Measurements from ENCODE around the gene NTM. TPM values are rescaled to one million over a fixed set of nuclear protein-coding genes. Genes with fewer than 3 reads are reported as not detected.

Gene NTM
- total and polyA plus RNA-seq, 9 donors, result 0.16 to 8.5 (median 0.55) TPM; not detected in 3

DNA sequence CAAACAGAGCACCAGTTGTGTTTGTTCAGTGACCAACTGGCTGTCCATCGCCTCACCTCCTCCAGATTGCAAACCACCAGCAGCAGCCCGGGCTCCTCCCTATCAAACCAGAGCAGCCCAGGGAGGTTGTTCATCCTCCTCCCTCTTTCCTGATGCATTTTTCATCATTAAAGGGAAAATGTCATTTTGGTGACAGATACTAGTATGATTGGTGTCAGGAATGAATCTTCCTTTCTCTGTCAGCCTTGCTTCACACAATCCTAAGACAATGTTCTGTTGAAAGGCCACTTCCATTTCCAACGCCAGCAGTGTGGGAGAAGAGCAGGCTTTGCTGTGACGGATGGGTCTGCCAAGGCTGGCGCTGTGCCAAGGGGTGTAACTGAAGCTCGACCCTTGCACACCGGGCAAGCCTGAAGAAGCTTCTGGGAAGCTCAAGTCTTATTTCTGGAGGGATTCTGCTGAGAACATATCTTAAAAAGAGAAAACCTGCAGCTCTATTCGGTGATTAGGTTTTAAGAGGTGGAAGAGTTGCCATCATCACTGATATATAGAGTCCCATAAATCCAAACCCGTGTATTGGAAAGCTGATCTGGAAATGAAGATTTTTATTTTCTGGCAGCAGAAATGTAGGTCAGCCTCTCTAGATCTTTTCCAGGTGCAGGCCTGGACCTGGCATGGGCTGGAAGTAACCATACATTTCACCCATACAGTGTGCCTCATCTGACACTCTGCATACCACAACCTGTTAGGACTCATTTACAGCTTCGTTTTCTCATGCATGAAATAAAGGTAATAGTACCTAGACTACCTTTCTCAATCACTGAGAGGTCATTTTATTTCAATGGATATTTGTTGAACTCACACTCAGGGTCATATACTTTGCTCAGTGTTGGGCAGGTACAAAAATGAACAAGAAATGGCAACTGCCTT is 524.5 kb downstream of the NTM start:
- WGBS, 3 donors, result 49 to 51% (median 49%) methylated on average over 10 of the region's 10 CpGs
- TF ChIP-seq EP300 (IDR thresholded peaks at IDR 0.05), result no peak
- TF ChIP-seq POLR2A (IDR thresholded peaks at IDR 0.05), result no peak
- TF ChIP-seq, protein P1, sequence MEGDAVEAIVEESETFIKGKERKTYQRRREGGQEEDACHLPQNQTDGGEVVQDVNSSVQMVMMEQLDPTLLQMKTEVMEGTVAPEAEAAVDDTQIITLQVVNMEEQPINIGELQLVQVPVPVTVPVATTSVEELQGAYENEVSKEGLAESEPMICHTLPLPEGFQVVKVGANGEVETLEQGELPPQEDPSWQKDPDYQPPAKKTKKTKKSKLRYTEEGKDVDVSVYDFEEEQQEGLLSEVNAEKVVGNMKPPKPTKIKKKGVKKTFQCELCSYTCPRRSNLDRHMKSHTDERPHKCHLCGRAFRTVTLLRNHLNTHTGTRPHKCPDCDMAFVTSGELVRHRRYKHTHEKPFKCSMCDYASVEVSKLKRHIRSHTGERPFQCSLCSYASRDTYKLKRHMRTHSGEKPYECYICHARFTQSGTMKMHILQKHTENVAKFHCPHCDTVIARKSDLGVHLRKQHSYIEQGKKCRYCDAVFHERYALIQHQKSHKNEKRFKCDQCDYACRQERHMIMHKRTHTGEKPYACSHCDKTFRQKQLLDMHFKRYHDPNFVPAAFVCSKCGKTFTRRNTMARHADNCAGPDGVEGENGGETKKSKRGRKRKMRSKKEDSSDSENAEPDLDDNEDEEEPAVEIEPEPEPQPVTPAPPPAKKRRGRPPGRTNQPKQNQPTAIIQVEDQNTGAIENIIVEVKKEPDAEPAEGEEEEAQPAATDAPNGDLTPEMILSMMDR (IDR thresholded peaks at IDR 0.05), result no peak
- no peak for DNase-seq
- Histone ChIP-seq H3K9me3 (no peaks in the 10 kb centered on the region), H3K36me3 (no peaks in the 10 kb centered on the region), H3K4me3 (no peak overlapping the region), H3K27ac (no peak overlapping the region), H3K27me3 (no peaks in the 10 kb centered on the region), H3K4me1 (ENCODE audit: insufficient read depth) (no peaks in the 10 kb centered on the region)
- intact Hi-C loops (cut with DNase I), result no loop called here

DNA sequence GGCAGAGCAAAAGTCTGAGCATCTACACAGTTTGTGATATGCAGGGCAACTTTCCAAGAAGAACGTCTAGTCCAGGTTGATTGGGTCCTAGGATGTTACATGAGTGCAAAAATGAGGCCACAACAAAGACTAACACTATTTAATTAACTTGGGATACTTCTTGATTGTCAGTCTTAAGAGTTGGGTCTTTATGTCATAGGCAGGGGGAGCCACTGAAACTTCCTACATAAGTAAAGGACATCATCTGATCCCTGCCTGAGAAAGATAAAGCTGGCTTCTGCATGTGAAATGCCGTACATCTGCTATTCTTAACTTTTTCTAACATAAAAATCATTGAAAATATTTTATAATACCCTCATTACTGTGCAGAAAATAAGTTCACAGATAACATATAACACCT is 525.5 kb downstream of the NTM start:
- Histone ChIP-seq H3K27me3 (no peaks in the 10 kb centered on the region), H3K4me1 (ENCODE audit: insufficient read depth) (no peaks in the 10 kb centered on the region), H3K4me3 (no peak overlapping the region), H3K36me3 (no peaks in the 10 kb centered on the region), H3K9me3 (no peaks in the 10 kb centered on the region), H3K27ac (no peak overlapping the region)
- TF ChIP-seq, protein P1 (IDR thresholded peaks at IDR 0.05), result no peak
- no peak for TF ChIP-seq POLR2A (IDR thresholded peaks at IDR 0.05)
- no peak for TF ChIP-seq EP300 (IDR thresholded peaks at IDR 0.05)
- DNase-seq, result no peak
- 35 to 47% (median 36%) methylated on average over 2 of the region's 2 CpGs for WGBS, 3 donors
- intact Hi-C loops (cut with DNase I), result no loop called here

DNA sequence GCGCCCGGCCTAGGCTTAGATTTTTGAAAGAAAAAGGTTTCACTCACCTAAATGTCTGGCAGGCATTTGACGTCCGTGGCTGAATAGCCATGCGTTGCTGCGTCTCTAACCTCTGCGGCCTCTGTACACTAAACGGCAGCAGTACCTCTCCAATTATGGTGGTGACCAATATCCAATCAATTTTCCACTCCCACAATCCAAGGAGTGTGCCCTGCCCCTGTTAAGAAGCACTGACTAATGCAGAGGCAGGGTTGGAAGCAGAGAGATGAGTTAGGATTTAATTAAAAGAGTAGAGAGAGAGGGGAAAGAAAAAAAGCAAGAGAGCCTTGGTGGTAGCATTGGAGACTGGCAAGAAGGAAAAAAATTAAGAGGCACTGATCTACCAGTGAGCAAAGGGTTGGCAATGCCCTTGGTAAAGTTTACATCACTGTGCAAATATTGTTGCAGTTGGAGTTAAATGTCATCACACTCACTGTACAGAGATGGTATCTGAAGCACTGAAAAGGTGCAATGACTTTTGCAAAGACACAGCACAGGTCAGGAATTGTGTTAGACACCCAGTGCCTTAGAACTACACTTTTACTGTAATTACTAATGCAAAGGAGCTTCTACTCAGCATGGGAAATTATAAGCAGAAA is 526.7 kb downstream of the NTM start:
- intact Hi-C loops (cut with DNase I), result no loop called here
- Histone ChIP-seq H3K4me1 (ENCODE audit: insufficient read depth) (no peaks in the 10 kb centered on the region), H3K27me3 (no peaks in the 10 kb centered on the region), H3K27ac (no peak overlapping the region), H3K4me3 (no peak overlapping the region), H3K36me3 (no peaks in the 10 kb centered on the region), H3K9me3 (no peaks in the 10 kb centered on the region)
- WGBS, 3 donors, result 84 to 92% (median 88%) methylated on average over 8 of the region's 8 CpGs
- TF ChIP-seq, protein P1 (IDR thresholded peaks at IDR 0.05), result no peak
- no peak for TF ChIP-seq POLR2A (IDR thresholded peaks at IDR 0.05)
- no peak for TF ChIP-seq EP300 (IDR thresholded peaks at IDR 0.05)
- no peak for DNase-seq

DNA sequence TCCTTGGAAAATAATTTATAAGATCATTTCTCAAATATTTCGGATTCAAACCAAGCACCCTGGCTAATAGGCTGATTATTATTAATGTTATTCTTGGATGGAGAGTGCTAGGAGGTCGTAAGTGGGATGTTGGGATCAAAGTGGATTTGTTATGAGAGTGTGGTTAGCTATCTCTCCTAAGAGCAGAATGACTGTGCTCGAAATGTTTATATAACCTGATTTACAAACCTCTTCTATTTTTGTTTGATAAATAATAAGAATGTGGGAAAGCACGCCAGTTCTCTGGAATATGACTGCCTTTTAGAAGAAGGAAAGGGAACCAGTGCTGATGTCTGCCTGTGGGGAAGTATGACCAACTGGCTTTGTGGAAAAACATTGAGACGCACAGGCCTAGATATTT is 527.5 kb downstream of the NTM start:
- Histone ChIP-seq H3K36me3 (no peaks in the 10 kb centered on the region), H3K4me3 (no peak overlapping the region), H3K27me3 (no peaks in the 10 kb centered on the region), H3K9me3 (no peaks in the 10 kb centered on the region), H3K27ac (no peak overlapping the region), H3K4me1 (ENCODE audit: insufficient read depth) (no peaks in the 10 kb centered on the region)
- no peak for DNase-seq
- intact Hi-C loops (cut with DNase I), result no loop called here
- TF ChIP-seq EP300 (IDR thresholded peaks at IDR 0.05) (no peak), POLR2A (IDR thresholded peaks at IDR 0.05) (no peak)
- TF ChIP-seq, protein P1 (IDR thresholded peaks at IDR 0.05), result no peak
- WGBS, 3 donors, result 3 to 10% (median 9%) methylated on average over 5 of the region's 5 CpGs
